Astrocyte of the cerebellum (primary cell): ENCODE measurements around the gene SLC5A12.

Source experiments
- DNase-seq: peaks from one replicate; pipeline ENCODE4 v3.0.0-alpha.2; 2011; ENCODE audit warnings: low read depth
- H3K4me3 ChIP-seq: 2 replicates; pipeline ENCODE4 v1.5.1; 2011; ENCODE audit warnings: mild to moderate bottlenecking, low read depth, low read length, moderate library complexity
- in situ Hi-C: cut with HindIII; loops from 2 replicates; pipeline ENCODE4 v1.10.0; 2017; ENCODE audit warnings: low sequenced_read_pairs
- TF ChIP-seq, protein P1 (sequence below): IDR thresholded peaks from 2 replicates; pipeline ENCODE4 v1.5.1; 2012; ENCODE audit warnings: low read length, low read depth, moderate library complexity, mild to moderate bottlenecking; ENCODE audit errors: missing control alignments

Gene SLC5A12

DNA sequence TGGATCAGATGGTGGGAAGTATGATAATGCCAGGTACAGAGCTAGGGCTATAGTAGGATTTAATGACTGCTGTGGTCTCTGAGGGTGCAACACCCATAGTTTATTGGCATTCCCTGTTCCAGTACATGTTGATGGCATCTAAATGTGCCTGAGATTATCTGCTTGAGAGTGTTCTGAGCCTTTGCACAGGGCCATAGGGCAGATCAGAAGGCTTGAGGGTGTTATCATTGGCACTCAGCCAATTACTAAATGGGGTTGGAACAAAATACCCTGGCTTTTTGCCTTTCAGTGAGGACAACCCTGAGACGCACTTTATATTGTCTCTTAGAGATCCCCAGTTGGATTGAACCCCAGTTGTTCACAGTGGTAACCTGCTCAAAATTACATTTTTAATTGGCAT lies 6.7 kb downstream of the SLC5A12 start:
- TF ChIP-seq, protein P1, sequence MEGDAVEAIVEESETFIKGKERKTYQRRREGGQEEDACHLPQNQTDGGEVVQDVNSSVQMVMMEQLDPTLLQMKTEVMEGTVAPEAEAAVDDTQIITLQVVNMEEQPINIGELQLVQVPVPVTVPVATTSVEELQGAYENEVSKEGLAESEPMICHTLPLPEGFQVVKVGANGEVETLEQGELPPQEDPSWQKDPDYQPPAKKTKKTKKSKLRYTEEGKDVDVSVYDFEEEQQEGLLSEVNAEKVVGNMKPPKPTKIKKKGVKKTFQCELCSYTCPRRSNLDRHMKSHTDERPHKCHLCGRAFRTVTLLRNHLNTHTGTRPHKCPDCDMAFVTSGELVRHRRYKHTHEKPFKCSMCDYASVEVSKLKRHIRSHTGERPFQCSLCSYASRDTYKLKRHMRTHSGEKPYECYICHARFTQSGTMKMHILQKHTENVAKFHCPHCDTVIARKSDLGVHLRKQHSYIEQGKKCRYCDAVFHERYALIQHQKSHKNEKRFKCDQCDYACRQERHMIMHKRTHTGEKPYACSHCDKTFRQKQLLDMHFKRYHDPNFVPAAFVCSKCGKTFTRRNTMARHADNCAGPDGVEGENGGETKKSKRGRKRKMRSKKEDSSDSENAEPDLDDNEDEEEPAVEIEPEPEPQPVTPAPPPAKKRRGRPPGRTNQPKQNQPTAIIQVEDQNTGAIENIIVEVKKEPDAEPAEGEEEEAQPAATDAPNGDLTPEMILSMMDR: no peak
- in situ Hi-C loops: no loop called here

DNA sequence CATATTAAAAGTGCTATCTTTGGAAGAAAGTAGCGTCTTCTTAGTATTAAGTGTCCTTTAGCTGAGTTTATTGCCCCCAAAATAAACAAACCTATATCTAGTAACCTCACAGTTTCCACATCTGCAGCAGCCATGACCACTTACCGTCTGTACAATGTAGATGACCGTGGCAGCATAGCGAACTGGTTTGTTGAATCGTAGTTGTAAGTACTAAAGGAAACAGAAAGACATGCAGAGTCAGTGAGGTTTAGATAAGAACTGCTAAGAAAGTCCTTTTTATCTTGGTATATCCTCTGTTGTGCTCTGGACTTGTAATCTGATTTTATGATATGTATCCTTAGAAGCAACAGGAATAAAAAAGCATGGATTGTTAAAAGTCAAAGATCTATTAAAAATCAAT lies 9.4 kb downstream of the SLC5A12 start:
- H3K4me3 ChIP-seq: no peak overlapping the region
- in situ Hi-C loops: no loop called here
- no peak for DNase-seq
- TF ChIP-seq, protein P1: no peak

More for the DNA sequence above, 6.7 kb downstream of the SLC5A12 start:
- DNase-seq: no peak
- H3K4me3 ChIP-seq: no peak overlapping the region

DNA sequence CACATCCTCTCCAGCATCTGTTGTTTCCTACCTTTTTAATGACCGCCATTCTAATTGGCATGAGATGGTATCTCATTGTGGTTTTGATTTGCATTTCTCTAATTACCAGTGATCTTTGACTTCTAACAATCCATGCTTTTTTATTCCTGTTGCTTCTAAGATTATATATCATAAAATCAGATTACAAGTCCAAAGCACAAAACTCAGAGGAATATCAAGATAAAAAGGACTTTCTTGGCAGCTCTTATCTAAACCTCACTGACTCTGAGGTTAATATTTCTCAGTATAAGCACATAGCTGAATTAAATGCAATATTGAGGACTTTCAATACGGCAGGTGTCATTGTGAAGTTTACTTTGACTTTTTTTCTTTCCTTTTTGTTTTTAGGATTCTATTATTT lies 11.4 kb downstream of the SLC5A12 start:
- H3K4me3 ChIP-seq: no peak overlapping the region
- no peak for DNase-seq
- in situ Hi-C loops: no loop called here
- TF ChIP-seq, protein P1: no peak

DNA sequence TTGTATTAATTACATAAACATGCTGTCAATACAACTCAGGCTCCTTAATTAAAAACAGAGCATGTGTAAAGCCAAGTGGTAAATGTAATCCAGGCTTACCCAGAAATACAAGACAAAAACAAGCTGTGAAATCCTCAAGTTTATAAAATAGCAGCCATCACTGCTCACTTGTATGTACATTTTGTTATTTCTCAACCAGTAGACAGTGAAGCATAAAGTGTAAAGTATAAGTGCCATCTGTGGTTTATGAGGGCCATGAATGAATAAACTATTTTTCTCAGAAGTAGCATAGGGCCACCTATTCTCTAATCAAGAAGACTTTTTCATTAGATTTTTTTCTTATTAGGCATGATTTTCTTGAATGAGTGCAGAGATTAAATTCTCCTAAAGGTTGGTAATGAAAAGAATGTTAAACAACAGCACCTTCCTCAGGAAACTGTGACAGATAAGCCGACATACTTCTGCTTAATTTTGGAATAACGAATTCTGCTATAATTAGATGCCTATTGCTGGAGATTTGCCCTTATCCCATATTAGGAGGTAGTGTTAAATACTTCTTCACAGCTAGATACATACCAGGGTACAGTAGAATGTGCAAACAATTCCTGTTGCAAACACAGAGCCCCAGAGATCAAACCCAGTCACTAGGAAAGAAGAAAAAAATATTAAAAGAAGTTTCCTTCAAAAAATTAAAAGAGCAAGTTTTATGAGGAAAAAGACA lies 13.0 kb downstream of the SLC5A12 start:
- no peak overlapping the region for H3K4me3 ChIP-seq
- TF ChIP-seq, protein P1: no peak
- no peak for DNase-seq
- in situ Hi-C loops: no loop called here

DNA sequence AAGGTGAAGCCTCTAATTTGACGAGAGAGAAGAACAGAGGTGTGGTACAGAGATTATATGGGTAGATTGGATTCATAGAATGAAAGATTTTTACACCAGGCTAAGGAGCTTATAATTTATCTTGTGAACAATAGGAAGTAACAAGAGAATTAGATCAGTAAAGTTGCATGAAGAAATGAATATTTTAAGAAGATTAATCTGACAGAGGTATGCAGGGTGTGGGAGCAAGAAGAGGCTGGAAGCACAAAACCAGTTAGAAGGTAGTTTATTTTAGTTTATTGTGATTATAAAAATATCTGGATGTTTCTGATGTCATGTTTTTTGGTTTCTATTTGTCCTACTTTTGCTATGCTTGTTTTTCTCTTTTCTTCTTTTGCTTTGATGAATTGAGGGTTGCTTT lies 15.7 kb downstream of the SLC5A12 start:
- TF ChIP-seq, protein P1: no peak
- in situ Hi-C loops: no loop called here
- no peak for DNase-seq
- no peak overlapping the region for H3K4me3 ChIP-seq

DNA sequence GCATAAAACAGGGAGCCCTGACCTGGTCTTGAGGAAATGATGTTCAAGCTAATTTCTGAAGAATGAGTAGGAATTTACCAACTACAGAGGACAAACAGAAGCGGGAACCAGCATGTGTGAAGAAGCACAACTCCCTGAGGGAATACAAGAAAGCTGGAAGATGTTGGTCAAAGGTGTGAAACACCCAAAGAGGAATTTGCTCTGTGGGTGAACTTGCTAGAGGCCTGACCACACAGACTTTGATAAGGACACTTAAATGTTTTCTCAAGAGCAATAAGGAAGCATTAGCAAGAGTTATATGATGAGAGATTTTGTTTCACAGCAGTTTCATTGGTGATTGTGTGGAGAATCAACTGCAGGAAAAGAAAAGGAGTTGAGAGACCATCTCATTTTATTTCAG lies 17.6 kb downstream of the SLC5A12 start:
- TF ChIP-seq, protein P1: no peak

More for the DNA sequence above, 17.6 kb downstream of the SLC5A12 start:
- no peak overlapping the region for H3K4me3 ChIP-seq
- in situ Hi-C loops: no loop called here
- DNase-seq: no peak
